ENCODE data around the gene ANO5.

ANO5 gene

GRCh38 chr11:22194907-22195306 is 2.0 kb downstream of the ANO5 start:
- no peak for DNase-seq (ENCODE audit: low read depth, low spot score)
- no peak overlapping the region for H3K4me3 ChIP-seq (ENCODE audit: low read depth, low read length)
- TF ChIP-seq CTCF (IDR thresholded peaks at IDR 0.05; ENCODE audit: insufficient read depth, low read length, missing control alignments) = no peak
- ChIA-PET CTCF (no interaction called here), POLR2A (no interaction called here)

GRCh38 chr11:22197139-22198005 is 4.5 kb downstream of the ANO5 start:
- CTCF ChIA-PET = no interaction called here
- no peak overlapping the region for H3K4me3 ChIP-seq (ENCODE audit: low read depth, low read length)
- TF ChIP-seq CTCF (IDR thresholded peaks at IDR 0.05; ENCODE audit: insufficient read depth, low read length, missing control alignments) = no peak
- POLR2A ChIA-PET = no interaction called here
- no peak for DNase-seq (ENCODE audit: low read depth, low spot score)

DNA sequence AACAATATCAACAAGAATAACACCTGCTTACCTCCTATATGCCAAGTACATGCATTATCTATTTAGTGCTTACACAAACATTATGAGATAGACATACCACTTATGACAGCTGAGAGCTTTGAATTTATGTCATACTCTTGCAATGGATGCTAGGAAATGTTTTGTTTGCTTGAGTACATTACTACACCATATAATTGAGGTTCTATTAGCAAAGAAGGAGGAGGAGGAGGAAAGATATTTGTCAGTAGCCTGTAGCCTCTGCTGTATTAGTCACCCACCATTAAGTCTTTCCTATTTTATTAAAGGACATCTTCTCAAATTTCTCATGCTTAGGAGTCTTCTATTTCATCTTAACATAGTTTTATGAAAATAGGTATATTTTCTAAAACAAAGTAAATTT is 6.4 kb downstream of the ANO5 start:
- TF ChIP-seq CTCF (IDR thresholded peaks at IDR 0.05; ENCODE audit: insufficient read depth, low read length, missing control alignments) = no peak
- H3K4me3 ChIP-seq (ENCODE audit: low read depth, low read length) = no peak overlapping the region
- CTCF ChIA-PET = no interaction called here
- no peak for DNase-seq (ENCODE audit: low read depth, low spot score)
- POLR2A ChIA-PET = no interaction called here

DNA sequence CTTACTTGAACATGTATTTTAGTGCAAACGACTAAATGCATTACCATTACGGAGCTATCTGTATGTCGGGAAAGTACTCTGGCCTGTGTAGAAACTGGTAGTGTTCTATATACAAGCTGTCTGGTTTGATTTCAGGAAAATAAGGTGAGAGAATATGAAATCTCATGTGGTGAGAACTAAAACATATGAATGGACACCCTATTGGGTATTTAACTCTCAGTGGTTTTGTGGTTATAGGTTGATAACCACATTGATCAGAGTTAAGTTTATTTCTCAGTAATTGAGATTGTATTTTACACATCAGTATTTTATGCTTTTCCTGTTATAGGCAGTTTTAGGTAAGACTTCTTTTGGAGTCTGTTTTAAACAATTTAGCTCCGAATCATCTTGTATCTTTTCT is 10.4 kb downstream of the ANO5 start:
- TF ChIP-seq CTCF (IDR thresholded peaks at IDR 0.05; ENCODE audit: insufficient read depth, low read length, missing control alignments) = no peak
- ChIA-PET POLR2A (no interaction called here), CTCF (no interaction called here)
- DNase-seq (ENCODE audit: low read depth, low spot score) = no peak
- H3K4me3 ChIP-seq (ENCODE audit: low read depth, low read length) = no peak overlapping the region

- POLR2A ChIA-PET = no interaction called here
- CTCF ChIA-PET = no interaction called here
- no peak for DNase-seq (ENCODE audit: low read depth, low spot score)
- no peak overlapping the region for H3K4me3 ChIP-seq (ENCODE audit: low read depth, low read length)
- TF ChIP-seq CTCF (IDR thresholded peaks at IDR 0.05; ENCODE audit: insufficient read depth, low read length, missing control alignments) = no peak
Observed at GRCh38 chr11:22207162-22207561, 14.3 kb downstream of the ANO5 start.

DNA sequence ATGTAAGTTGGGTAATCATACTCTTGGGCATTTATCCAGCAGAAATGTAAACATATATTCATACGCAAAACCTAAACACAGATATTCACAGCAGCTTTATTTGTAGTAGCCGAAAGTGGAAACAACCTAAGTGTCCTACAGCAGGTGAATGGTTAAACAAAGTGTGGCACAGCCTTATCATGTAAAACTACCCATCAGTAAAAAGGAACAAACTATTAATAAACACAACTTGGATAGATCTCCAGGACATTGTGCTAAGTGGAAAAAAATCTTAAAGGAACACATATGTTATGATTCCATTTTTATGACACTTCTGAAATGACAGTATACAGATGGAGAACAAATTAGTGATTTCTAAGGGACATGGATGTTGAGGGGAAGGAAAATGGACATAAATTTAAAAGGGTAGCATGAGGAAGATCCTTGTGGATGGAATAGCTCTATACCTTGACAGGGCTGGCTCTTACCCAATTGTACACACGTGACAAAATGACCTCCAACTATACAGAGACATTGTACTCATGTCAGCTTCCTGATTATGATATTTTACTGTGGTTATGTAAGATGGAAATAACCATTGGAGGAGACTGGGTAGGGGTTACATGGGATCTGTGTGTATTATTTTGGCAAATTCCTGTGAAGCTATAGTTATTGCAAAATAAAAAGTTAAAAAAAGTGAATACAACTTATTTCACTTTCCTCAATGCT is 15.4 kb downstream of the ANO5 start:
- ChIA-PET POLR2A (no interaction called here), CTCF (no interaction called here)
- H3K4me3 ChIP-seq (ENCODE audit: low read depth, low read length) = no peak overlapping the region
- no peak for TF ChIP-seq CTCF (IDR thresholded peaks at IDR 0.05; ENCODE audit: insufficient read depth, low read length, missing control alignments)
- no peak for DNase-seq (ENCODE audit: low read depth, low spot score)

Data from AG04449 (cell line).